Left lung (tissue), 10 donors: ENCODE measurements around the gene C20orf204. TPM values are rescaled to one million over a fixed set of nuclear protein-coding genes. Genes with fewer than 3 reads are reported as not detected.

Experiments used
- ATAC-seq: fragments of 200-7000 bp; cut with Tn5 transposase; one replicate; pipeline ENCODE4 v1.9.1; 2020; ENCODE audit warnings: moderate library complexity
- DNase-seq, 4 donors: peaks; one replicate each; pipeline ENCODE4 v3.0.0-alpha.2; 2013 to 2020
- H3K27ac ChIP-seq, 2 donors: fragments of 200-600 bp; sonication (generic) in 1 of 2; one replicate each; pipeline versions ENCODE4 v1.5.0 to v1.8.0; 2020 to 2021
- H3K27me3 ChIP-seq, 2 donors: fragments of 200-600 bp; sonication (generic) in 1 of 2; one replicate each; pipeline versions ENCODE4 v1.5.0 to v1.8.0; 2020 to 2021
- H3K36me3 ChIP-seq, 2 donors: fragments of 200-600 bp; sonication (generic) in 1 of 2; one replicate each; pipeline versions ENCODE4 v1.5.0 to v1.8.0; 2020 to 2021
- H3K4me1 ChIP-seq, 2 donors: fragments of 200-600 bp; one replicate each; pipeline ENCODE4 v1.8.0; 2021
- H3K4me3 ChIP-seq, 2 donors: fragments of 200-600 bp; sonication (generic) in 1 of 2; one replicate each; pipeline versions ENCODE4 v1.5.0 to v1.8.0; 2020 to 2021; ENCODE audit warnings: mild to moderate bottlenecking in 1 of 2
- H3K9me3 ChIP-seq, 2 donors: fragments of 200-600 bp; sonication (generic) in 1 of 2; one replicate each; pipeline versions ENCODE4 v1.5.0 to v1.8.0; 2020 to 2021
- intact Hi-C, 2 donors: fragments of 100-400 bp; cut with DNase I; formaldehyde crosslinking; loops; one replicate each; pipeline versions ENCODE4 v1.11.2 to v1.14.2; 2022
- polyA plus RNA-seq, 6 donors: library from polyadenylated mRNA; unstranded; fragments of 120-200 nt; gene quantifications; one replicate each; pipeline ENCODE4 v1.2.1, GENCODE V29; 2013; ENCODE audit not compliant: insufficient read length in 6 of 6
- total RNA-seq, 2 donors: library from RNA; stranded (reverse); fragmentation: NEBNext Ultra II Directional; extraction: Animal tissue kit (Norgen Biotek cat#: 25700); gene quantifications; one replicate each; pipeline ENCODE4 v1.2.1, GENCODE V29; 2021
- TF ChIP-seq, protein P1 (sequence below), 2 donors: fragments of 200-600 bp; sonication (generic) in 1 of 2; IDR thresholded peaks; one replicate each; pipeline versions ENCODE4 v1.5.0 to v1.8.0; 2021; ENCODE audit warnings: antibody characterized with exemption in 2 of 2
- donor health status: DM: no; HTN: yes; CAD: no.
- donor health status: DM: no; HTN: no; CAD: no.

Gene C20orf204
- total and polyA plus RNA-seq, 8 donors = 0.76 to 1.9 (median 1.2) TPM

DNA sequence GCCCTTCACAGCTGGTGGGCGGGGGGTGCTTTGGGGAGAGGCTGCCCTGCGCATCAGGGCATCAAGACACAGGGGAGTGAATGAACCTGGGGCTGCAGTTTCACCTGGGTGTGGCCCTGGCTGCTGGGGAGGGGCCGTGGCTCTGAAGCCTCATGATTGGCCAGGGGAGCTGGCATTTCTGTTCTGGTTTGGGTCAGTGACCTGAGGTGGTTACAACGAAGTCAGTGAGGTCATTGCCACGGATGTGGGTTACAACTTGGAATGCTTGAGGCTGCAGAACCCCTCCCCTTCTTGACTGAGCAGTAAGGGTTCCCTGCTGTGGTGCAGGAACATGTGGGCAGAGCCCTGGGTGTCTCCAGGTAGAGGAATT lies 30.0 kb downstream of the C20orf204 start:
- intact Hi-C loops = no loop called here
- no peaks in the 10 kb centered on the region for H3K27me3 ChIP-seq
- H3K4me1 ChIP-seq = peaks cover 16 to 41% of the 10 kb centered on the region in 2 donors
- H3K4me3 ChIP-seq = no peak overlapping the region
- H3K36me3 ChIP-seq = no peaks in the 10 kb centered on the region
- no peak for DNase-seq
- TF ChIP-seq, protein P1, sequence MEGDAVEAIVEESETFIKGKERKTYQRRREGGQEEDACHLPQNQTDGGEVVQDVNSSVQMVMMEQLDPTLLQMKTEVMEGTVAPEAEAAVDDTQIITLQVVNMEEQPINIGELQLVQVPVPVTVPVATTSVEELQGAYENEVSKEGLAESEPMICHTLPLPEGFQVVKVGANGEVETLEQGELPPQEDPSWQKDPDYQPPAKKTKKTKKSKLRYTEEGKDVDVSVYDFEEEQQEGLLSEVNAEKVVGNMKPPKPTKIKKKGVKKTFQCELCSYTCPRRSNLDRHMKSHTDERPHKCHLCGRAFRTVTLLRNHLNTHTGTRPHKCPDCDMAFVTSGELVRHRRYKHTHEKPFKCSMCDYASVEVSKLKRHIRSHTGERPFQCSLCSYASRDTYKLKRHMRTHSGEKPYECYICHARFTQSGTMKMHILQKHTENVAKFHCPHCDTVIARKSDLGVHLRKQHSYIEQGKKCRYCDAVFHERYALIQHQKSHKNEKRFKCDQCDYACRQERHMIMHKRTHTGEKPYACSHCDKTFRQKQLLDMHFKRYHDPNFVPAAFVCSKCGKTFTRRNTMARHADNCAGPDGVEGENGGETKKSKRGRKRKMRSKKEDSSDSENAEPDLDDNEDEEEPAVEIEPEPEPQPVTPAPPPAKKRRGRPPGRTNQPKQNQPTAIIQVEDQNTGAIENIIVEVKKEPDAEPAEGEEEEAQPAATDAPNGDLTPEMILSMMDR (IDR thresholded peaks at IDR 0.05) = no peak
- H3K9me3 ChIP-seq = no peaks in the 10 kb centered on the region
- no peak for ATAC-seq
- no peak overlapping the region for H3K27ac ChIP-seq

DNA sequence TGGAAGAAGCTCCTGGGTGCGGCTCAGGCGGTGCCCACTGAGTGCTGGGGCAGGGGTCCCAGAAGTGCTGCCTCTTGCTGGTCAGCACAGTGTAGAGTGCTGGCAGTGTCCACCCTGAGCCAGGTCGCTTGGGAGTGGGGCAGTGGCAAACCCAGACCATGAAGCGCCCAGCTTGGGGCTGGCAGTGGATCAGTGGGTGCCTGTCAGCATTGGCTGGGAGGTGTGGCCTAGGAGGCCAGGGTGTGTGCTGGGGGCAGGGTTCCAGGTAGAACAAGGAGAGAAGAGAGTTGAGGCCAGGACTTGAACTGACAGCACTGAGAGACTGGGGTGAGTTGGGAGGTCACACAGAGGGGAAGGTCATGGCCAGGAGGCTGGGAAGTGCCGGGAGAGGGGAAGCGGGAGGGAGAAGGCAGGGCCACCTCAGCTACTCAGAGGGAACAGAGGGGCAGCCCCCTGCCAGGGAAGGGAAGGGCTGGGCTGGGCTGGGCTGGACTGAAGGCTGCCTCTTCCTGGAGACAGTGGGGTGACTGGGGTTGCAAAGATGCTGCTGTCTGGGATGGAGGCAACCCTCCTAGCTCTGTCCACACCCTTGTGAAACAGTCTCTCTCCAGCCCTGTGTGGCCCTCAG lies 31.1 kb downstream of the C20orf204 start:
- ATAC-seq = no peak
- peaks cover 15 to 41% of the 10 kb centered on the region in 2 donors for H3K4me1 ChIP-seq
- TF ChIP-seq, protein P1 (IDR thresholded peaks at IDR 0.05) = no peak
- H3K4me3 ChIP-seq = no peak overlapping the region
- intact Hi-C loops = no loop called here
- no peaks in the 10 kb centered on the region for H3K27me3 ChIP-seq
- DNase-seq = no peak
- no peak overlapping the region for H3K27ac ChIP-seq
- H3K9me3 ChIP-seq = no peaks in the 10 kb centered on the region
- H3K36me3 ChIP-seq = peaks cover 0 to 8% of the 10 kb centered on the region in 2 donors

DNA sequence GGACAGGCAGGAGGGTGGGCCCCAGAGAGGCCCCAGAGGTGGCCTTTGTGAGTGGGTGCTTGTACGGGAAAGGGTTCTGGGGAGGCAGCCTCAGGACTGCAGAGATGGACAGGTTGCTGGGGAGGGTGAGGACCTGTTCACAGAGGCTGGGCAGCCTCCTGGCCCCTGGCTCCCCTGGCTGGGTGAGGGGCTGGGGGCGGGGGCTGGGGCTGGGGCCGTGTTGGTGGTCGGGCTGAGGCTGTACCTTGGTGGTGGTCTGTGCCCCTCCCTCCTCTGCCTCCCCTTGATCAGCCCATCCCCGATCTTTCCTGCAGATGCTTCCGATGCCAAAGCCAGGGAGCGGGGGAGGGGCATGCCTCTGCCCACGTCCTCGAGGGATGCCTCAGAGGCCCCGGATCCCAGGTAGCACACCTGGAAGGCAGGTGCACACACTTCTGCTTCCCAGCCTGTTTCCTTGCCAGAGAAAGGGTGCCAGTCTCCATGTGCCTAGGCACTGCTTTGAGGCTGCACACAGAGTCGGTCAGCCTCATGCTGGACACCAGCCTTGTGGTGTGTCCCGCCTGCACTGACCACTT lies 31.8 kb downstream of the C20orf204 start:
- DNase-seq (no peak), ATAC-seq (no peak)
- TF ChIP-seq, protein P1 (IDR thresholded peaks at IDR 0.05) = no peak
- Histone ChIP-seq H3K9me3 (no peaks in the 10 kb centered on the region), H3K27ac (no peak overlapping the region), H3K27me3 (no peaks in the 10 kb centered on the region), H3K36me3 (peaks cover 0 to 15% of the 10 kb centered on the region in 2 donors), H3K4me1 (peaks cover 10 to 35% of the 10 kb centered on the region in 2 donors), H3K4me3 (no peak overlapping the region)
- intact Hi-C loops = no loop called here

DNA sequence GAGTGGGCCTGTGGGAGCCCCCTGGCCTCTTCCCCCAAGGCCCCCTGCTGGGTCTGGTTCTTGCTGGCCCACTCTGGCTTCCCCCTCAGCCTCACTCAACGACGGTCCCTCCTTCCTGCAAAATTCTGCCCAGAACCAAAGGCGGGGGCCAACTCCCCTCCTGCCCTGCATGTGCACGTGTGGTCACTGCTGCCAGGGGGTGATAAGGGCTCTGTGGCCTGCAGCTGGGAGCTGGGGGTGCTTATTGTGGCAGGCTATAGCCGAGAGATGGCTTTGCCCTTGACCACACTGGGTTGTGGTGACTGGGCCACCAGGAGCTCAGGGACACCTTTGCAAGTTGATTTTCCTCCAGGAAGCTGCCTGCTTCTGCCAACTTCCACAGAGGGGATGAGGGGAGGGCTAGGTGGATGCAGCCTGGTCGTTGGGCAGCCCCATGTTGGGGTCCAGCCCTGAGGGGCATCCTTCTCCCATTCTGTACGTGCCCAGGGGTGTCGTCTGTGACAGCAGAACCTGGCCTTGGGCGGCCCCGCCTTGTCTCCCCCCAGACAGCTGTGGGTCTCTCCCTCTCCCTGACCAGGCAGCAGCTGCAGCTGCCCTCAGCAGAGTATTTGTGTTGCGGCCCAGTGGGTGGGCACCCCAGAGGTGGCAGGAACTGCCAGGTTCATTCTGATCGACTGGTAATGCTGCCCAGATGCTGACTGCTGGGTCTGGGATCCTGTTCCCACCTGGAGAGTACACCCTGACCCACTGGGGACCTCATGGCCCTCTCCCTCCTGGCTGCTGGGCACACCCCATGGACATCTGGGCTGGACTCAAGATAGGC lies 32.6 kb downstream of the C20orf204 start:
- TF ChIP-seq, protein P1 (IDR thresholded peaks at IDR 0.05) = no peak
- Histone ChIP-seq H3K4me1 (peaks cover 10 to 30% of the 10 kb centered on the region in 2 donors), H3K4me3 (no peak overlapping the region), H3K36me3 (peaks cover 0 to 23% of the 10 kb centered on the region in 2 donors), H3K27ac (no peak overlapping the region), H3K9me3 (no peaks in the 10 kb centered on the region), H3K27me3 (no peaks in the 10 kb centered on the region)
- DNase-seq (no peak), ATAC-seq (no peak)
- intact Hi-C loops = no loop called here

DNA sequence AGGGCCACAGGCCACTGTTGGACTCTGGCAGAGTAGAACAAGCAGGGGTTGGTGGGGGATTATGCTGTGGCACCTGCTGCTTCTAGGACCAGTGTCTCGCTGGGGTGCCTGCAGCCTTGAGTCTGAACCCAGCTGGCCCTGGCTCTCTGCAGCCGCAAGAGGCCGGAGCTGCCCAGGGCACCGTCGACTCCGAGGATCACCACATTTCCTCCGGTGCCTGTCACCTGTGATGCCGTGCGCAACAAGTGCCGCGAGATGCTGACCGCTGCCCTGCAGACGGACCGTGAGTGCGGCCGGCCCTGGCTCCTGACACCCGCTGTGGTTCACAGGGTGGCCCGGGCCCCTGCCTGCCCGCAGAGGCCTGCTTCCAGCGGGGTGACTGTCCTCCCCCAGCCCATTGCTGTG lies 33.2 kb downstream of the C20orf204 start:
- ATAC-seq (no peak), DNase-seq (no peak)
- H3K36me3 ChIP-seq = peaks cover 0 to 29% of the 10 kb centered on the region in 2 donors
- intact Hi-C loops = no loop called here
- no peak overlapping the region for H3K4me3 ChIP-seq
- no peak overlapping the region for H3K27ac ChIP-seq
- peaks cover 4 to 24% of the 10 kb centered on the region in 2 donors for H3K4me1 ChIP-seq
- H3K27me3 ChIP-seq = no peaks in the 10 kb centered on the region
- TF ChIP-seq, protein P1 (IDR thresholded peaks at IDR 0.05) = no peak
- H3K9me3 ChIP-seq = no peaks in the 10 kb centered on the region
